Mammary epithelial cell (primary cell): Measurements from ENCODE around the gene CLSTN1.

ENCODE experiments used
- EZH2 ChIP-seq: IDR thresholded peaks from 2 replicates; pipeline ENCODE4 v1.6.1; 2012; ENCODE audit warnings: low read length, inconsistent platforms, borderline replicate concordance
- TF ChIP-seq, protein P1 (sequence below), 2 donors: IDR thresholded peaks in 1 of 2; conservative IDR thresholded peaks in 1 of 2; 2 replicates each; pipeline ENCODE4 v1.5.1; 2011 to 2012; ENCODE audit warnings: inconsistent platforms in 2 of 2, low read length in 2 of 2, mild to moderate bottlenecking in 2 of 2, control low read depth in 1 of 2, low read depth in 1 of 2; ENCODE audit not compliant: insufficient read depth in 1 of 2; ENCODE audit errors: extremely low read depth in 1 of 2

DNA sequence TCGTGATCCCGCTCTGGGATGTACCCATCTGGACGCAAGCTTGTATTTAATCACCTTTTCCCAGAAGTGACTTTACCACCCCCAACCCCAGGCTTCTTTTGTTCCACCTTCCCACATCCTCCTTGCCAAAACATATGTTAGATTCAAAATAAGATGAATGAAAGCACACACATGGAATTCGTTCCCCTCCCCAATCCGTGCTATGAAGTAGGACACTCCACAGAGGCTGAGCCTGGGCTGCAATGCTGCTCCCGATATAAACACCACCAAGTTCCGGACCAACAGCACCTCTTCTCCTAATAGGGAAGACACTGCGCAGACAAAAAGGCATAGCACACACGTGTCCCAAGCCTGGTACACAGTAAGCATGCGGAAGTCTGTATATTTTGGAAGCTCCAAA lies 86.1 kb downstream of the CLSTN1 start:
- TF ChIP-seq, protein P1, sequence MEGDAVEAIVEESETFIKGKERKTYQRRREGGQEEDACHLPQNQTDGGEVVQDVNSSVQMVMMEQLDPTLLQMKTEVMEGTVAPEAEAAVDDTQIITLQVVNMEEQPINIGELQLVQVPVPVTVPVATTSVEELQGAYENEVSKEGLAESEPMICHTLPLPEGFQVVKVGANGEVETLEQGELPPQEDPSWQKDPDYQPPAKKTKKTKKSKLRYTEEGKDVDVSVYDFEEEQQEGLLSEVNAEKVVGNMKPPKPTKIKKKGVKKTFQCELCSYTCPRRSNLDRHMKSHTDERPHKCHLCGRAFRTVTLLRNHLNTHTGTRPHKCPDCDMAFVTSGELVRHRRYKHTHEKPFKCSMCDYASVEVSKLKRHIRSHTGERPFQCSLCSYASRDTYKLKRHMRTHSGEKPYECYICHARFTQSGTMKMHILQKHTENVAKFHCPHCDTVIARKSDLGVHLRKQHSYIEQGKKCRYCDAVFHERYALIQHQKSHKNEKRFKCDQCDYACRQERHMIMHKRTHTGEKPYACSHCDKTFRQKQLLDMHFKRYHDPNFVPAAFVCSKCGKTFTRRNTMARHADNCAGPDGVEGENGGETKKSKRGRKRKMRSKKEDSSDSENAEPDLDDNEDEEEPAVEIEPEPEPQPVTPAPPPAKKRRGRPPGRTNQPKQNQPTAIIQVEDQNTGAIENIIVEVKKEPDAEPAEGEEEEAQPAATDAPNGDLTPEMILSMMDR (conservative IDR thresholded peaks at IDR 0.05 in 1 of 2, IDR thresholded peaks at IDR 0.05 in 1 of 2; ENCODE audit: extremely low read depth in 1 of 2, insufficient read depth in 1 of 2, low read depth in 1 of 2, low read length in 2 of 2): no peak
- no peak for TF ChIP-seq EZH2
